Activated CD8-positive, alpha-beta T cell treated with anti-CD3 and anti-CD28 coated beads for 36 hours (primary cell): ENCODE data around the gene DCANP1. TPM values are rescaled to one million over a fixed set of nuclear protein-coding genes. Genes with fewer than 3 reads are reported as not detected.

ENCODE experiments used
- ATAC-seq: fragments of 200-7000 bp; cut with Tn5 transposase; one replicate; pipeline ENCODE4 v1.10.0; 2021; ENCODE audit warnings: mild to moderate bottlenecking, moderate library complexity
- CTCF ChIA-PET: fragments of 350-600 bp; sonication (Branson Sonifier 250); formaldehyde crosslinking; loops from one replicate; lab custom pipeline; 2021; ENCODE audit warnings: antibody characterized with exemption; lab: Charles Lee
- POLR2A ChIA-PET: fragments of 350-600 bp; sonication (Branson Sonifier 250); formaldehyde crosslinking; loops from one replicate; lab custom pipeline; 2021; ENCODE audit warnings: antibody characterized with exemption; lab: Charles Lee
- DNase-seq: peaks from one replicate; pipeline ENCODE4 v3.0.0-alpha.2; 2020
- H3K27ac Mint-ChIP-seq: one replicate; pipeline ENCODE4 v1.8.0; 2021; ENCODE audit warnings: mild to moderate bottlenecking, mixed read lengths
- H3K27me3 Mint-ChIP-seq: one replicate; pipeline ENCODE4 v1.8.0; 2021; ENCODE audit warnings: mixed read lengths
- H3K36me3 Mint-ChIP-seq: one replicate; pipeline ENCODE4 v1.8.0; 2021; ENCODE audit warnings: low read depth, mixed read lengths
- H3K4me1 Mint-ChIP-seq: one replicate; pipeline ENCODE4 v1.8.0; 2021; ENCODE audit warnings: low read depth, mixed read lengths
- H3K4me3 Mint-ChIP-seq: one replicate; pipeline ENCODE4 v1.8.0; 2021; ENCODE audit warnings: mild to moderate bottlenecking, moderate library complexity, mixed read lengths
- H3K9me3 Mint-ChIP-seq: one replicate; pipeline ENCODE4 v1.8.0; 2021; ENCODE audit warnings: mixed read lengths
- CTCF ChIP-seq: fragments of 200-600 bp; IDR thresholded peaks from one replicate; pipeline ENCODE4 v1.8.0; 2022; ENCODE audit warnings: antibody characterized with exemption, mild to moderate bottlenecking
- intact Hi-C: fragments of 100-400 bp; cut with micrococcal nuclease; formaldehyde crosslinking; loops from one replicate; pipeline ENCODE4 v1.10.0; 2022
- total RNA-seq, 2 experiments: library from RNA; stranded (reverse); gene quantifications; one replicate each; pipeline ENCODE4 v1.2.3, GENCODE V29; 2021

DCANP1 gene
- total RNA-seq, 2 experiments from 2014 or later: not detected

GRCh38 chr5:135473956-135474670, 27.0 kb upstream of the DCANP1 start:
- Mint-ChIP-seq H3K4me3 (no peak overlapping the region), H3K27ac (no peak overlapping the region), H3K4me1 (no peaks in the 10 kb centered on the region), H3K36me3 (no peaks in the 10 kb centered on the region), H3K9me3 (no peaks in the 10 kb centered on the region), H3K27me3 (peaks cover 16% of the 10 kb centered on the region)
- no peak for DNase-seq
- CTCF ChIA-PET: interaction anchor here (0.8 to 1.1 kb wide), 4 partner anchors 8 to 78 kb away, joined by 3 to 4 read pairs (median 3); no protein-coding TSS in a partner anchor
- POLR2A ChIA-PET: no interaction called here
- intact Hi-C loops: no loop called here
- no peak for TF ChIP-seq CTCF
- ATAC-seq: no peak

GRCh38 chr5:135472141-135472540, 25.0 kb upstream of the DCANP1 start:
- Mint-ChIP-seq H3K36me3 (no peaks in the 10 kb centered on the region), H3K4me3 (no peak overlapping the region), H3K27ac (no peak overlapping the region), H3K9me3 (no peaks in the 10 kb centered on the region), H3K4me1 (no peaks in the 10 kb centered on the region), H3K27me3 (peaks cover 26% of the 10 kb centered on the region)
- no peak for TF ChIP-seq CTCF
- ChIA-PET POLR2A (no interaction called here), CTCF (interaction anchor here (1.7 kb wide), 1 partner anchor 14 kb away, joined by 6 read pairs; no protein-coding TSS in a partner anchor)
- ATAC-seq: no peak
- no peak for DNase-seq
- intact Hi-C loops: no loop called here

- DNase-seq (no peak), ATAC-seq (no peak)
- ChIA-PET POLR2A (no interaction called here), CTCF (interaction anchor here (1.7 kb wide), 1 partner anchor 14 kb away, joined by 6 read pairs; no protein-coding TSS in a partner anchor)
- H3K27ac Mint-ChIP-seq: no peak overlapping the region
- H3K36me3 Mint-ChIP-seq: no peaks in the 10 kb centered on the region
- intact Hi-C loops: no loop called here
- H3K4me1 Mint-ChIP-seq: no peaks in the 10 kb centered on the region
- H3K4me3 Mint-ChIP-seq: no peak overlapping the region
- H3K27me3 Mint-ChIP-seq: peaks cover 26% of the 10 kb centered on the region
- H3K9me3 Mint-ChIP-seq: no peaks in the 10 kb centered on the region
- no peak for TF ChIP-seq CTCF
Measured at GRCh38 chr5:135471726-135472125, 24.6 kb upstream of the DCANP1 start.

- ChIA-PET CTCF (interaction anchor here (1.0 to 1.3 kb wide), 4 partner anchors 12 to 96 kb away, joined by 3 to 4 read pairs (median 4); no protein-coding TSS in a partner anchor), POLR2A (no interaction called here)
- ATAC-seq: no peak
- no peaks in the 10 kb centered on the region for H3K36me3 Mint-ChIP-seq
- H3K9me3 Mint-ChIP-seq: no peaks in the 10 kb centered on the region
- H3K27ac Mint-ChIP-seq: no peak overlapping the region
- H3K4me1 Mint-ChIP-seq: peaks cover 6% of the 10 kb centered on the region
- H3K4me3 Mint-ChIP-seq: no peak overlapping the region
- peaks cover 30% of the 10 kb centered on the region for H3K27me3 Mint-ChIP-seq
- no peak for TF ChIP-seq CTCF
- intact Hi-C loops: loop anchor here (5.0 kb wide), 1 partner anchor 362 kb away; the partner anchor contains the start of gene SLC25A48
- no peak for DNase-seq
Measured at GRCh38 chr5:135469911-135470310, 22.8 kb upstream of the DCANP1 start.

GRCh38 chr5:135468541-135468940, 21.4 kb upstream of the DCANP1 start:
- H3K36me3 Mint-ChIP-seq: no peaks in the 10 kb centered on the region
- H3K4me1 Mint-ChIP-seq: peaks cover 6% of the 10 kb centered on the region
- intact Hi-C loops: loop anchor here (5.0 kb wide), 1 partner anchor 364 kb away; the partner anchor contains the start of gene SLC25A48
- DNase-seq (no peak), ATAC-seq (no peak)
- no peak overlapping the region for H3K4me3 Mint-ChIP-seq
- H3K9me3 Mint-ChIP-seq: no peaks in the 10 kb centered on the region
- CTCF ChIA-PET: interaction anchor here (0.6 to 14.5 kb wide), 3 partner anchors 49 to 97 kb away, joined by 3 to 430 read pairs (median 380); no protein-coding TSS in a partner anchor
- peaks cover 32% of the 10 kb centered on the region for H3K27me3 Mint-ChIP-seq
- POLR2A ChIA-PET: no interaction called here
- no peak overlapping the region for H3K27ac Mint-ChIP-seq
- no peak for TF ChIP-seq CTCF
